ENCODE measurements around the gene ZBED4. TPM values are rescaled to one million over a fixed set of nuclear protein-coding genes. Genes with fewer than 3 reads are reported as not detected.

The ZBED4 gene
- total RNA-seq, 2 experiments from 2014 or later, result 17.3 to 17.4 TPM

- no peak overlapping the region for H3K4me3 Mint-ChIP-seq
- no peaks in the 10 kb centered on the region for H3K27me3 Mint-ChIP-seq
- intact Hi-C loops (cut with DNase I, micrococcal nuclease), result no loop called here
- H3K36me3 Mint-ChIP-seq (ENCODE audit: low read depth), result peaks cover 33% of the 10 kb centered on the region
- DNase-seq (no peak), ATAC-seq (no peak)
- no peak overlapping the region for H3K27ac Mint-ChIP-seq
- ChIA-PET CTCF (interaction anchor here (0.7 to 1.0 kb wide), 4 partner anchors 16 to 44 kb away, joined by 3 read pairs; no protein-coding TSS in a partner anchor), POLR2A (no interaction called here)
- H3K4me1 Mint-ChIP-seq, result no peaks in the 10 kb centered on the region
- no peaks in the 10 kb centered on the region for H3K9me3 Mint-ChIP-seq (ENCODE audit: low read depth)
Observed at GRCh38 chr22:49899530-49899929, 45.9 kb downstream of the ZBED4 start.

GRCh38 chr22:49900441-49901230, 47.0 kb downstream of the ZBED4 start:
- ChIA-PET CTCF (interaction anchor here (0.7 to 1.0 kb wide), 2 partner anchors 15 to 21 kb away, joined by 3 read pairs; no protein-coding TSS in a partner anchor), POLR2A (no interaction called here)
- intact Hi-C loops (cut with DNase I, micrococcal nuclease), result no loop called here
- Mint-ChIP-seq H3K27ac (no peak overlapping the region), H3K4me1 (no peaks in the 10 kb centered on the region), H3K4me3 (no peak overlapping the region), H3K27me3 (no peaks in the 10 kb centered on the region), H3K36me3 (ENCODE audit: low read depth) (peaks cover 30% of the 10 kb centered on the region), H3K9me3 (ENCODE audit: low read depth) (no peaks in the 10 kb centered on the region)
- no peak for ATAC-seq
- no peak for DNase-seq

- ChIA-PET CTCF (no interaction called here), POLR2A (no interaction called here)
- intact Hi-C loops (cut with DNase I, micrococcal nuclease), result no loop called here
- ATAC-seq, result no peak
- Mint-ChIP-seq H3K27ac (no peak overlapping the region), H3K9me3 (ENCODE audit: low read depth) (no peaks in the 10 kb centered on the region), H3K27me3 (no peaks in the 10 kb centered on the region), H3K36me3 (ENCODE audit: low read depth) (peaks cover 30% of the 10 kb centered on the region), H3K4me3 (no peak overlapping the region), H3K4me1 (no peaks in the 10 kb centered on the region)
- DNase-seq, result no peak
Observed at GRCh38 chr22:49901457-49901856, 47.8 kb downstream of the ZBED4 start.

DNA sequence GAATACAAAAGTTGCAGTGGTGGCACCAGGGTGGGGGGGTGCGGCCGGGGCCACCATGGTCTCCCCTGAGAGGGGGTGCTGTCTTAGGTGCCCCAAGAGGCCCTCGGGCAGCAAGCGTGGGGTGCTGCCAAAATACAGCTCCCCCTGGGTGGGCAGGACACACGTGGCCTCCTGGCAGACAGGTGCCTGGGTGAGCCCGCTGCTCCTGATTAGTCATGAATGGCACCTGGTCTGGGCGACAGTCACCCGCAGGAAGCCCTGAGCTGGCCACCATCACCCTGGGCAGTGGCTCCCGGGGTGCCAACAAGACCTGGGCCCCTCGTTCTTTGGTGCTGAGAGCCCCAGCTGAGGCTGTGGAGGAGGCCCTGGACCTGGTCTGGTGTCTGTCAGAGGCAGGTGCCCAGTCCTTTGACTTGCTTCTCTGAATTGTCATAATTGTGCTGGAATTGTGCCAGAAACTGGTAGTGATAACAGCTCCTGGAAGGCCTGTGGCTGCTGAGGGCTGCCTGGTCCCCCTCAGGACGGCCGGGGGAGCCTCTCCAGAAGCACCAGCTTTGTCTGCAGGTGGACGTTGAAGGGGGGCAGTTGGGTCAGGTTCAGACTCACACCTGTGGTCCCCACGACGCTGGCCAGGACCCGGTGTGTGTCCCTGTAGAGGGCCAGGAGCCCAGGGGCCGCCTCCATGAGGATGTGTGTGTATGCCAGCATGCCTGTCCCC, 49.8 kb downstream of the ZBED4 start:
- Mint-ChIP-seq H3K27me3 (no peaks in the 10 kb centered on the region), H3K4me1 (no peaks in the 10 kb centered on the region), H3K27ac (no peak overlapping the region), H3K4me3 (no peak overlapping the region), H3K36me3 (ENCODE audit: low read depth) (peaks cover 38% of the 10 kb centered on the region), H3K9me3 (ENCODE audit: low read depth) (no peaks in the 10 kb centered on the region)
- intact Hi-C loops (cut with DNase I, micrococcal nuclease), result no loop called here
- DNase-seq (no peak), ATAC-seq (no peak)
- ChIA-PET CTCF (interaction anchor here (0.5 to 0.8 kb wide), 3 partner anchors 9 to 285 kb away, joined by 3 read pairs; no protein-coding TSS in a partner anchor), POLR2A (interaction anchor here (0.5 to 0.6 kb wide), 2 partner anchors 33 to 82 kb away, joined by 3 read pairs; no protein-coding TSS in a partner anchor)

DNA sequence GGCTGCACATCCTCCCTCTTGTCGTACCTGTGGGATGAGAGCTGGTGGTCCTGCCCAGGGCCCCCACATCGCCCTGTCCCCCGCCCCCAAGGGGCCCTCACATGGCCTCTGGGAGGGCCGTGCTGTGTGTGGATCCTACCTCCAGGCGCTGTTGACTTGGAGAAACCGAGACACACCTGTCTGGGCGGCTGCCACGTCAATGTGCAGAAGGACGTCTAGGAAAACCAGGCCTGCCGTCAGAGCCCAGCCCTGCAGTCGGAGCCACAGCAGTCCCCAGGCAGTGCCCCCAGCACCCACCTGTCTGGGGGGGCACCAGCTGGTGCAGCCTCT, 50.4 kb downstream of the ZBED4 start:
- POLR2A ChIA-PET, result no interaction called here
- CTCF ChIA-PET, result interaction anchor here (0.7 to 0.8 kb wide), 2 partner anchors 9 to 286 kb away, joined by 3 read pairs; no protein-coding TSS in a partner anchor
- no peaks in the 10 kb centered on the region for H3K9me3 Mint-ChIP-seq (ENCODE audit: low read depth)
- H3K36me3 Mint-ChIP-seq (ENCODE audit: low read depth), result peaks cover 38% of the 10 kb centered on the region
- no peak overlapping the region for H3K27ac Mint-ChIP-seq
- H3K4me3 Mint-ChIP-seq, result no peak overlapping the region
- no peaks in the 10 kb centered on the region for H3K27me3 Mint-ChIP-seq
- H3K4me1 Mint-ChIP-seq, result no peaks in the 10 kb centered on the region
- DNase-seq, result no peak
- no peak for ATAC-seq
- intact Hi-C loops (cut with DNase I, micrococcal nuclease), result no loop called here

DNA sequence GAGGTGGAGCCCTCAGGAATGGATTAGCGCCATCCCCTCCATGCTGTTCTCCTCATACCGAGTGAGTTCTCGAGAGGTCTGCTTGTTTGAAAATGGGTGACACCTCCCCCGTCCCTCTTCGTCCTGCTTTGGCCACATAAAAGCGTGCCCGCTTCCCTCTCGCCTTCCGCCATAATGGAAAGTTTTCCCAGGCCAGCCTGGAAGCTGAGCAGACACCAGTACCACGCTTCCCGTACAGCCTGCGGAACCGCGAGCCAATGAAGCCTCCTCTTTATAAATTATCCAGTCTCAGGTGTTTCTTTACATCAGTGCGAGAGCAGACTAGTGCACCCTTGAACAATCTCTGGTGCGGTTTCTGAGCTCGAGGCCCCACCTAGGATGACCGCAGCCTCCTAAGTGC, 51.8 kb downstream of the ZBED4 start:
- intact Hi-C loops (cut with DNase I, micrococcal nuclease), result no loop called here
- POLR2A ChIA-PET, result interaction anchor here (0.6 kb wide), 1 partner anchor 149 kb away, joined by 3 read pairs; no protein-coding TSS in a partner anchor
- DNase-seq (no peak), ATAC-seq (no peak)
- Mint-ChIP-seq H3K4me1 (no peaks in the 10 kb centered on the region), H3K27me3 (no peaks in the 10 kb centered on the region), H3K27ac (no peak overlapping the region), H3K36me3 (ENCODE audit: low read depth) (peaks cover 37% of the 10 kb centered on the region), H3K4me3 (no peak overlapping the region), H3K9me3 (ENCODE audit: low read depth) (no peaks in the 10 kb centered on the region)
- CTCF ChIA-PET, result no interaction called here

DNA sequence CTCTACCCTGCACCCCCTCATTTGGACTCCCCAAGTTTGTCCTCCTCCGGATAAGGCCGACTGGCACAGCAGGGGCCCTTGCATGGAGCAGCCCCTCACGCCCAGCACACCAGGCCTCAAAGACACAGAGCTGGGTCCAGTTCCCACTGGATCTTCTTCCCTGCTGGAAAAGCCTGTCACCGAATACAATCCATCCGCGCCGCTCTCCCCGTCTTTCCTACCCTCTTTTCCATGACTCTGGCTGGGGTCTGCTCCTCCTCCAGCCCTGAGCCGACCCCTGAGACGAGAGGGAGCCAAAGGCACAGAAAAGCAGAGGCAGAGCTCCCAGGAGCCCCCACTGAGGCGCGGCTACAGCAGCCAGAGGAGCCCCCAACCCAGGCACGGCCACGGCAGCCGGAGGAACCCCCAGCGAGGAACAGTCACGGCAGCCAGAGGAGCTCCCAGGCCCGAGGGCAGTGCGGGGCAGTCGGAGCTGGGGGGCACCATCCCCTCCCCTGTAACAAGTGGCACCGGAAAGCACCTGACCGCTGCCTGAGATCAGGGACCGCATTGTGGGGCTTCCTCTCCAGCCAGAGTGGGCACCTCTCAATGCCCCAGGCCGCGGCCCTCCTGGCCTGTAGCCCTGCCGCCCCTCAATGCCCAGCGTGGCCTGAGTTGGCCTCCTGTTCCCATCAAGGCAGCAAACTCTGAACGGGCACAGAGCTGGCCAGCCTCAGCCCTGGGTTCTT, 52.6 kb downstream of the ZBED4 start:
- ChIA-PET CTCF (no interaction called here), POLR2A (interaction anchor here (0.6 kb wide), 1 partner anchor 149 kb away, joined by 3 read pairs; no protein-coding TSS in a partner anchor)
- H3K27ac Mint-ChIP-seq, result no peak overlapping the region
- no peak for ATAC-seq
- H3K4me3 Mint-ChIP-seq, result no peak overlapping the region
- intact Hi-C loops (cut with DNase I, micrococcal nuclease), result no loop called here
- H3K36me3 Mint-ChIP-seq (ENCODE audit: low read depth), result peaks cover 31% of the 10 kb centered on the region
- no peaks in the 10 kb centered on the region for H3K27me3 Mint-ChIP-seq
- no peaks in the 10 kb centered on the region for H3K4me1 Mint-ChIP-seq
- no peaks in the 10 kb centered on the region for H3K9me3 Mint-ChIP-seq (ENCODE audit: low read depth)
- no peak for DNase-seq

DNA sequence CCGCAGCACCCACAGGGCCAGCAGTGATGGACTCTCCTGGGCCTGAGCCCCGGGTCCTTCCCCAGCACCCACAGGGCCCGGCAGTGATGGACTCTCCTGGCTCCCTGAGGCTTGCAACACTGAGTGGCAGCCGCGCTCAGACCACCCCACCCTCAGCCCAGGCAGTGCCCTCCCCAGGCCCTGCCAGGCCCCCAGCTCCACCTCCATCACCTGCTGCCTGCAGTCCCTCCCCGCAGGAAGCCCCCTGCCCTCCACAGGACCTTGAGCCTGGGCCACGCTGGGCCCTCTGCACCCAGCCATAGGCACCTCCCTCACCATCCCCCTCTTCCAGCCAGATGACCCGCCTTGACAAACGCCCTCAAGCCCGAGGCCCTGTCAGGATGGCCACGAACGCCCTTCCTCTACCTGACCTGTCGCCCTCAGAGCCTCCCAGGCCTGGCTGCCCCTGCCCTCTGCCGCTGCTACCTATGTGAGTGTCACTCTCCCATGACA, 53.2 kb downstream of the ZBED4 start:
- intact Hi-C loops (cut with DNase I, micrococcal nuclease), result no loop called here
- no peaks in the 10 kb centered on the region for H3K27me3 Mint-ChIP-seq
- ATAC-seq (no peak), DNase-seq (no peak)
- H3K36me3 Mint-ChIP-seq (ENCODE audit: low read depth), result peaks cover 25% of the 10 kb centered on the region
- ChIA-PET POLR2A (no interaction called here), CTCF (no interaction called here)
- H3K4me1 Mint-ChIP-seq, result no peaks in the 10 kb centered on the region
- H3K9me3 Mint-ChIP-seq (ENCODE audit: low read depth), result no peaks in the 10 kb centered on the region
- no peak overlapping the region for H3K27ac Mint-ChIP-seq
- no peak overlapping the region for H3K4me3 Mint-ChIP-seq

DNA sequence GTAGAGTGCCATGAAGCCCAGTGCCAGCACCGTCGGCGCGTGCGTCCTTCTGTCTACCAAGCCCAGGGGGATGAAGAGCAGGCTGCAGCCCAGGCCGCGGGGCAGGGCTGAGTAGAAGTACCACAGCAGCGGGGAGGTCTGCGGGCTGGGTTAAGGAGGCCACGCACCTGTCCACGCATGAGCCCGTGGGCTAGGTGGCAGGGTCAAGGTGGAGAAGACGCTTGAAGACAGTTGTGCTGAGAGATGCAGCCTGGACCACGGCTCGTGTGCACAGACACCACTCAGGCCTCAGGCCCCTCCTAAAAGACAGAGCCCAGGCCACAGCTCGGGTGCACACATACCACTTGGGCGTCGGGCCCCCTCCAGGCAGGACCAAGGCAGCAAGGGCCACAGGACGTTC, 54.2 kb downstream of the ZBED4 start:
- no peaks in the 10 kb centered on the region for H3K4me1 Mint-ChIP-seq
- no peaks in the 10 kb centered on the region for H3K9me3 Mint-ChIP-seq (ENCODE audit: low read depth)
- DNase-seq, result no peak
- intact Hi-C loops (cut with DNase I, micrococcal nuclease), result no loop called here
- no peaks in the 10 kb centered on the region for H3K27me3 Mint-ChIP-seq
- no peak overlapping the region for H3K4me3 Mint-ChIP-seq
- peaks cover 21% of the 10 kb centered on the region for H3K36me3 Mint-ChIP-seq (ENCODE audit: low read depth)
- POLR2A ChIA-PET, result no interaction called here
- no peak overlapping the region for H3K27ac Mint-ChIP-seq
- no peak for ATAC-seq
- CTCF ChIA-PET, result no interaction called here

- ChIA-PET POLR2A (no interaction called here), CTCF (no interaction called here)
- DNase-seq (no peak), ATAC-seq (no peak)
- intact Hi-C loops (cut with DNase I, micrococcal nuclease), result no loop called here
- Mint-ChIP-seq H3K27ac (peak overlapping the region; percentile 8), H3K4me3 (no peak overlapping the region), H3K36me3 (ENCODE audit: low read depth) (peaks cover 14% of the 10 kb centered on the region), H3K4me1 (no peaks in the 10 kb centered on the region), H3K9me3 (ENCODE audit: low read depth) (no peaks in the 10 kb centered on the region), H3K27me3 (no peaks in the 10 kb centered on the region)
Observed at GRCh38 chr22:49909476-49910205, 56.0 kb downstream of the ZBED4 start.
